GM21447 (cell line): ENCODE measurements around the gene RAG1.

Experiments used
- ATAC-seq: cut with Tn5 transposase; IDR thresholded peaks from one replicate; pipeline ENCODE4 v1.9.1; 2021; ENCODE audit not compliant: unreplicated experiment

Gene RAG1

GRCh38 chr11:36627006-36627405, 59.2 kb downstream of the RAG1 start:
- no peak for ATAC-seq

GRCh38 chr11:36627471-36627870, 59.7 kb downstream of the RAG1 start:
- no peak for ATAC-seq

- no peak for ATAC-seq
Measured at GRCh38 chr11:36628141-36628540, 60.3 kb downstream of the RAG1 start.

- no peak for ATAC-seq
Measured at GRCh38 chr11:36628765-36629244, 61.0 kb downstream of the RAG1 start.
